ENCODE data around the gene TNIP1. TPM values are rescaled to one million over a fixed set of nuclear protein-coding genes. Genes with fewer than 3 reads are reported as not detected.

The TNIP1 gene, protein sequence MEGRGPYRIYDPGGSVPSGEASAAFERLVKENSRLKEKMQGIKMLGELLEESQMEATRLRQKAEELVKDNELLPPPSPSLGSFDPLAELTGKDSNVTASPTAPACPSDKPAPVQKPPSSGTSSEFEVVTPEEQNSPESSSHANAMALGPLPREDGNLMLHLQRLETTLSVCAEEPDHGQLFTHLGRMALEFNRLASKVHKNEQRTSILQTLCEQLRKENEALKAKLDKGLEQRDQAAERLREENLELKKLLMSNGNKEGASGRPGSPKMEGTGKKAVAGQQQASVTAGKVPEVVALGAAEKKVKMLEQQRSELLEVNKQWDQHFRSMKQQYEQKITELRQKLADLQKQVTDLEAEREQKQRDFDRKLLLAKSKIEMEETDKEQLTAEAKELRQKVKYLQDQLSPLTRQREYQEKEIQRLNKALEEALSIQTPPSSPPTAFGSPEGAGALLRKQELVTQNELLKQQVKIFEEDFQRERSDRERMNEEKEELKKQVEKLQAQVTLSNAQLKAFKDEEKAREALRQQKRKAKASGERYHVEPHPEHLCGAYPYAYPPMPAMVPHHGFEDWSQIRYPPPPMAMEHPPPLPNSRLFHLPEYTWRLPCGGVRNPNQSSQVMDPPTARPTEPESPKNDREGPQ
- total RNA-seq: 42.9 and 86.5 TPM in 2 replicates

DNA sequence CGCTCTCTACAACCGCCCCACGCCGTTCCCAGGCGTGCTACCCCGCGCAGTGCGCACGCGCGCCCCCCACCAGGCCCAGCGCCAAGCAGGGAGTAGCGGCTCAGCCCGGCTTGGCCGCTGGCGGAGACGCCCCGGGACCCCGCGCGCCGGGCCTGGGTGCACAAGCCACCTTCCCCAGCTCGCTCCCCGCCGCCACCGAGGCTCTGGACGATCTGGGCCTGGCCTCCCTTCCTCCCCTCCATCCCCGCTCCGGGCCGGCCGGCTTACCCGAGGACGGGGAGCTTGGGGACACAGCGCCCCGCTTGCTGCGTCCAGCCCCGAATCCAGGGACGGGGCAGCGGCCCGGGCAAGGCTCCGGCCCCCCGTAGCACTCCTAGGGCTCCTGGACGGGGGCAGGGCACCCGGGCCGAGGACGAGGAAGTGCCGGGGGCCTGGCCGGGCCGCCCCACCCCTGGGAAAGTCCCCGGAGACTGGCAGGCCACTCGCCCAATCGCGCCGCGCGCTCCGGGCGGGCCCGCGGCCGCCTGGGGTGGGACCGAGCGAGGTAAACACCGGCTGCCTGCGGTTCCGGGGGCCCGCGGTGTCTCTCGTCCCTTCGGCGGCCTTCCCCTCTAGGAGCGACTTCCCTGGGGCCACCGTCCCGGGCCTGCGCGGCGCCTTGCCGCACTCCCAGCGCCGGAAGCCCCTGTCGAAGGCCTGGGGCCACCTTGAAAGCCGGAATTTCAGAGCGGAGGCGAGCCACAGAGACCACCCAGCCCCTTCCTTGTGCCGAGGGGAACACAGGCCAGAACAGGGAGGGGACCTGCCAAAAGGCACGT is at the start of gene TNIP1:
TNIP1 (minus strand) TSS at position 422 of the 818 bp plus-strand sequence. CDS start 15,939 bp downstream, outside the sequence.

DNA sequence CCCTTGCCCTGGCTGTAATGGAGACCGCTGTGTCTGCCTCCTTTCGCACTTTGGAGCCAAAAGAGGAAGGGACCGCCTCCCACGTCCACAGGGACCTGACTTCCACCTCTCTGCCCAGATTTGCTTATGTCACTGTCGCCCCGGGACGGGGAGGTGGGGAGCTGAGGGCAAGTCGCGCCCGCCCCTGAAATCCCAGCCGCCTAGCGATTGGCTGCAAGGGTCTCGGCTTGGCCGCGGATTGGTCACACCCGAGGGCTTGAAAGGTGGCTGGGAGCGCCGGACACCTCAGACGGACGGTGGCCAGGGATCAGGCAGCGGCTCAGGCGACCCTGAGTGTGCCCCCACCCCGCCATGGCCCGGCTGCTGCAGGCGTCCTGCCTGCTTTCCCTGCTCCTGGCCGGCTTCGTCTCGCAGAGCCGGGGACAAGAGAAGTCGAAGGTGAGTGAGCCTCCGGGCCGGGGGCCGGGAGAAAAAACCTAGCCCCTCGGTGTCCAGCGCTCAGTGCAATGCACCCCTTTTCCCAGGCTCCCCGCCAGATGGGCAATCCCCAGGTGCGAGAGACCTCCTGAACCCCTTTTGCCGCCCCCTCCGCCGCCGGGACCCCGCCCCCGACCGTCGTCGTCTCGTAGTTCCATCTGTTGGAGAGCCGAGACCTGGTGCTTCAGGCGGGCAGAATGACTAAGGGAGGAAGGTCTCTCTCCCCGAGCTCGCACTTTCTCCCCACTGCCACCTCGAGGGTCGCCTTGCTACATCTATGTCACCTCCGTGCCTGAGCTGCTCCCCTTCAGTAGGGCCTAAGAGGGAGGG is 60.3 kb downstream of the TNIP1 start, which contains the start of gene GPX3:
GPX3 (plus strand) TSS at position 288 of the 807 bp plus-strand sequence; CDS start at position 352, 64 bp downstream.

Other genes with a start within 250 kb of the TNIP1 start
- not detected in 2 replicates for gene IRGM, start 234.5 kb downstream of the TNIP1 start, total RNA-seq
- 3.9 and 5.6 TPM in 2 replicates for gene ZNF300, start 176.1 kb downstream of the TNIP1 start, total RNA-seq
- 10.5 and 18.6 TPM in 2 replicates for gene GPX3, start 60.4 kb downstream of the TNIP1 start, total RNA-seq
- gene ANXA6, start 76.7 kb upstream of the TNIP1 start, total RNA-seq: 423 and 537 TPM in 2 replicates
- 1.2 and 2.8 TPM in 2 replicates for gene CCDC69, start 143.1 kb upstream of the TNIP1 start, total RNA-seq
- gene GM2A, start 172.2 kb upstream of the TNIP1 start, total RNA-seq: 12.3 and 24.5 TPM in 2 replicates
- gene SLC36A3, start 222.7 kb upstream of the TNIP1 start, total RNA-seq: not detected in 2 replicates

All from regular cardiac myocyte (primary cell).